C4-2B (cell line): ENCODE measurements around the gene NPC1.

Experiments
- H3K27ac ChIP-seq: fragments of 450-650 bp; 2 replicates; pipeline ENCODE4 v1.5.1; 2017
- CTCF ChIP-seq: fragments of 450-650 bp; conservative IDR thresholded peaks from 2 replicates; pipeline ENCODE4 v1.5.1; 2017; ENCODE audit warnings: mild to moderate bottlenecking
- ZFX ChIP-seq: fragments of 450-650 bp; IDR thresholded peaks from 2 replicates; pipeline ENCODE4 v1.6.1; 2017

Gene NPC1

DNA sequence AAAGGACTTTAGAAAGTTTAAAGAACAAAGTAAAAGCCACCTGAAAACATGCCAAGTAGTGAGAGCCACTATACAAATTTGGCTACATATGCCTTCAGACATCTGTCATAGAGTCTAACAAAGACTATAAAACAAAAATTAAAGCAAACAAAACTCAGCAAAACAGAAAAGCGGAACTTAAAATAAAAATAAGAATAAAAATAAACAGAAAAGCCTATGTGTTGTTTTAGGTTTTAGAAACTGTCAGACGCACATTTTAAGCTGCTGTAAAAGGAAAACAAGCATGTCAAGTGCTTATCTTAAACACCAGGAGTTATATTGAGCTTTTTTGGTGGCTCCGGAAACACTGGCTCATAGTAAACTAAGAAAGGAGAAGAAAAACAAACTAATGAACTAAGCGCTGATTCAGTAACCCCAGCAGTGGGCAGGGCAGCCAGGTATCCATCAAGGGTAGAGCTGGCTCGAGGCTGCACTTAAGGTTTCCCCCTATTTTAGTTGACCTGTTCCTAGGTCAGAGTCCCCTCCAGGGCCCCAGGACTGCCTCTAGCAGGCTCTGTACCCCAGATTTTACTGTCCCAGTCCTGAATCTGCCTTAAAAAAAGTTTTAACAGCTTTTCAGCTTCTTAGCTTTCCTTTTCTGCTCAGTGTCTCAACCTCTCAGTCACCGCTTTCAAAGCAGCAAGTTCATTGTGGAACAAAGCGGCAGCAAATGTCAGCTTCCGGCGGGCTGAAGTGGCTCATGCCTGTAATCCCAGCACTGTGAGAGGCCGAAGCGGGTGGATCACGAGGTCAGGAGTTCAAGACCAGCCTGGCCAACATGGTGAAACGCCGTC is 98.4 kb downstream of the NPC1 start:
- H3K27ac ChIP-seq = no peak overlapping the region
- TF ChIP-seq CTCF (no peak), ZFX (no peak)

DNA sequence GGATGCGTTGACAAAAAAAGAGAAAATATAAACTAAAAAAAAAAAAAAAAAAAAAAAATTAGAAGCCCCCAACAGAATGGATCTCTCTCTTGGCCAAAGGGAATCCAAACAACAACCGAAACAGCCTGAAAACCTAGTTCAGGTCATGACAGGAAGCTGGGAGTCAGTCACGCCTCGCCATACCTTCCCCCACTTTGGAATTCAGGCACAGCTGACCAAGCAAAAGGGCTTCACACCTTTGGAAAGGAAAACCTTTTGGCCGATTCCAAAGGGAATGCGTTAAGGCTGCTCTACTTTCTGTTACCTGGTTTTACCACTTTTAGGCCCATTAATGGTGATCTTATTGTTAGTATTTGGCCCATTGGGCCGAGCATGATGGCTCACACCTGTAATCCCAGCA is 100.9 kb downstream of the NPC1 start:
- H3K27ac ChIP-seq = no peak overlapping the region
- no peak for TF ChIP-seq ZFX

DNA sequence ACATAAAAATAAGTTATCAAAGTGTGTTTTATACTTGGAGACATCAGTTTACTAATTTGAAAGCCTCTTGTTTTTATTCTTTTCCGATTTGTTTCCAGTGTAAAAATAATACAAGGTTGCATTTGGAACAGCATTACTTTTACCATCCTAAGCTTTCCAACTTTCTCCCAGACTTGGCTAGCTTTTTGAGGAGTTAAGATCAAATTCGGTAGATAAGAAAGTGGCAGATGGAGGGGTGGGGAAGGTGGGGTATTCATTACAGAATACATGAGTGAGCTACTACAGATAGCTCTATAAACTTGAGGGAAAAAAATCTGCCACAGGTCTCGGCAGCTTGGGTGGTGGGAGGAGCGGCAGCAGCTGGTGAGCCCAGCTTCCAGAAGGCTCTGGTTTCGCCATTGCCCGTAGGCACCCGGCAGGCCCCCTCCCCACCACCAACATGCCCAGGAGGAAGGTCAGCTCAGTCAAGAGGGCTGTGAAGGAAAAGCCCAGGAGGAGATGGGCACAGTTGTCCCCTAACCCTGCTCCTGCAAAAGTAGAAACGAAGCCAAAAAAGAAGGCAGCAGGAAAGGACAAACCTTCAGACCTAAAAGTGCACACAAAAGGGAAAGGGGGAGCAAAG is 101.6 kb downstream of the NPC1 start:
- no peak for TF ChIP-seq CTCF
- TF ChIP-seq ZFX = no peak

More for the DNA sequence above, 101.6 kb downstream of the NPC1 start:
- H3K27ac ChIP-seq = no peak overlapping the region
